Lung (tissue), 12 donors: ENCODE data around the gene BTBD3. TPM values are rescaled to one million over a fixed set of nuclear protein-coding genes. Genes with fewer than 3 reads are reported as not detected.

Experiments used
- ATAC-seq: fragments of 200-7000 bp; cut with Tn5 transposase; one replicate; pipeline ENCODE4 v1.9.1; 2020; ENCODE audit warnings: moderate number of reproducible peaks; ENCODE audit not compliant: insufficient read depth, low FRiP score
- DNase-seq, 3 donors: peaks; one replicate each; pipeline ENCODE4 v3.0.0-alpha.2; 2013 to 2017
- H3K27ac ChIP-seq, 2 donors: one replicate each; pipeline ENCODE4 v1.5.1; 2013; ENCODE audit warnings: mild to moderate bottlenecking in 2 of 2, moderate library complexity in 2 of 2, control low read depth in 1 of 2, inconsistent platforms in 1 of 2, low read depth in 1 of 2, low read length in 1 of 2
- H3K27me3 ChIP-seq, 3 donors: one replicate each; pipeline ENCODE4 v1.5.1; 2013; ENCODE audit warnings: low read length in 2 of 3; ENCODE audit not compliant: control insufficient read depth in 3 of 3, insufficient read depth in 3 of 3
- H3K36me3 ChIP-seq, 4 donors: one replicate each; pipeline ENCODE4 v1.5.1; 2013; ENCODE audit warnings: low read length in 4 of 4, mild to moderate bottlenecking in 1 of 4, moderate library complexity in 1 of 4; ENCODE audit not compliant: control insufficient read depth in 4 of 4, insufficient read depth in 4 of 4
- H3K4me1 ChIP-seq, 5 donors: one replicate each; pipeline ENCODE4 v1.5.1; 2013; ENCODE audit warnings: low read length in 5 of 5, mild to moderate bottlenecking in 2 of 5, moderate library complexity in 1 of 5; ENCODE audit not compliant: control insufficient read depth in 5 of 5, insufficient read depth in 5 of 5
- H3K4me3 ChIP-seq: one replicate; pipeline ENCODE4 v1.5.1; 2013; ENCODE audit warnings: mild to moderate bottlenecking, control low read depth, moderate library complexity
- H3K9ac ChIP-seq, 2 donors: one replicate each; pipeline ENCODE4 v1.5.1; 2013; ENCODE audit warnings: low read length in 2 of 2, control low read depth in 1 of 2; ENCODE audit not compliant: insufficient read depth in 1 of 2
- H3K9me3 ChIP-seq, 4 donors: one replicate each; pipeline ENCODE4 v1.5.1; 2013; ENCODE audit warnings: low read length in 3 of 4, mild to moderate bottlenecking in 1 of 4, moderate library complexity in 1 of 4; ENCODE audit not compliant: control insufficient read depth in 4 of 4, insufficient read depth in 3 of 4
- CTCF ChIP-seq: IDR thresholded peaks from 2 replicates; pipeline ENCODE4 v1.5.1; 2012; ENCODE audit warnings: mild to moderate bottlenecking; ENCODE audit errors: control extremely low read depth, extremely low read depth
- WGBS, 2 donors: extraction: QIAGEN DNeasy Blood & Tissue Kit; methylation state at CpG; one replicate each; pipeline ENCODE4 v1.1.7; 2013; 5-methylcytosine and 5-hydroxymethylcytosine counted together
- polyA plus RNA-seq, 2 donors: library from polyadenylated mRNA; stranded (reverse); fragments of 200-250 nt; gene quantifications; one replicate each; pipeline ENCODE4 v1.2.1, GENCODE V29; 2013
- total RNA-seq, 2 donors: library from RNA; depleted of rRNA in 1 of 2; stranded (reverse); fragments of >200 nt in 1 of 2; gene quantifications; one replicate each; pipeline ENCODE4 v1.2.1, GENCODE V29; 2014 to 2021
- donor health status: control.
- donor health status: control.
- donor health status: Bipolar disorder and iron deficiency.
- donor health status: healthy.
- donor health status: DM: yes; HTN: yes; CAD: no.

Gene BTBD3
- total and polyA plus RNA-seq, 4 donors, result 7.4 to 67.9 (median 22.5) TPM

- TF ChIP-seq CTCF, result no peak
- 92 to 100% methylated on average over 3 of the region's 3 CpGs for WGBS, 2 donors
Observed at GRCh38 chr20:11901127-11901526, 16.6 kb upstream of the BTBD3 start.

GRCh38 chr20:11902285-11902697 lies 15.4 kb upstream of the BTBD3 start:
- no peak overlapping the region for H3K27ac ChIP-seq
- H3K36me3 ChIP-seq, result no peaks in the 10 kb centered on the region
- H3K9me3 ChIP-seq, result no peaks in the 10 kb centered on the region
- H3K9ac ChIP-seq, result no peak overlapping the region
- H3K4me3 ChIP-seq, result no peak overlapping the region
- ATAC-seq, result no peak
- no peak for DNase-seq
- 94 to 95% methylated on average over 2 of the region's 2 CpGs for WGBS, 2 donors
- H3K27me3 ChIP-seq, result no peaks in the 10 kb centered on the region
- H3K4me1 ChIP-seq, result peaks cover 0 to 10% (median 0%) of the 10 kb centered on the region in 5 donors
- no peak for TF ChIP-seq CTCF

More at GRCh38 chr20:11901127-11901526, 16.6 kb upstream of the BTBD3 start:
- Histone ChIP-seq H3K36me3 (no peaks in the 10 kb centered on the region), H3K9me3 (no peaks in the 10 kb centered on the region), H3K9ac (no peak overlapping the region), H3K4me1 (peaks cover 0 to 5% (median 0%) of the 10 kb centered on the region in 5 donors), H3K27me3 (no peaks in the 10 kb centered on the region), H3K27ac (no peak overlapping the region), H3K4me3 (no peak overlapping the region)
- ATAC-seq, result no peak
- no peak for DNase-seq

- 95 to 96% methylated on average over 6 of the region's 6 CpGs for WGBS, 2 donors
- ATAC-seq (no peak), DNase-seq (no peak)
- H3K9me3 ChIP-seq, result no peaks in the 10 kb centered on the region
- no peak for TF ChIP-seq CTCF
- no peak overlapping the region for H3K9ac ChIP-seq
- H3K4me3 ChIP-seq, result no peak overlapping the region
- peaks cover 0 to 12% (median 4%) of the 10 kb centered on the region in 5 donors for H3K4me1 ChIP-seq
- no peak overlapping the region for H3K27ac ChIP-seq
- no peaks in the 10 kb centered on the region for H3K36me3 ChIP-seq
- no peaks in the 10 kb centered on the region for H3K27me3 ChIP-seq
Observed at GRCh38 chr20:11905460-11906179, 12.1 kb upstream of the BTBD3 start.
